Astrocyte (in vitro differentiated cells and primary cell): ENCODE measurements around the gene LCE2D.

Source experiments
- CTCF ChIP-seq: IDR thresholded peaks from 2 replicates; pipeline ENCODE4 v1.5.1; 2011; ENCODE audit warnings: low read depth, mild to moderate bottlenecking, inconsistent platforms, low read length, moderate library complexity; ENCODE audit not compliant: insufficient read depth
- EZH2 ChIP-seq: IDR thresholded peaks from 2 replicates; pipeline ENCODE4 v1.6.1; 2012; ENCODE audit warnings: mild to moderate bottlenecking, low read length, inconsistent platforms; ENCODE audit not compliant: insufficient read depth

DNA sequence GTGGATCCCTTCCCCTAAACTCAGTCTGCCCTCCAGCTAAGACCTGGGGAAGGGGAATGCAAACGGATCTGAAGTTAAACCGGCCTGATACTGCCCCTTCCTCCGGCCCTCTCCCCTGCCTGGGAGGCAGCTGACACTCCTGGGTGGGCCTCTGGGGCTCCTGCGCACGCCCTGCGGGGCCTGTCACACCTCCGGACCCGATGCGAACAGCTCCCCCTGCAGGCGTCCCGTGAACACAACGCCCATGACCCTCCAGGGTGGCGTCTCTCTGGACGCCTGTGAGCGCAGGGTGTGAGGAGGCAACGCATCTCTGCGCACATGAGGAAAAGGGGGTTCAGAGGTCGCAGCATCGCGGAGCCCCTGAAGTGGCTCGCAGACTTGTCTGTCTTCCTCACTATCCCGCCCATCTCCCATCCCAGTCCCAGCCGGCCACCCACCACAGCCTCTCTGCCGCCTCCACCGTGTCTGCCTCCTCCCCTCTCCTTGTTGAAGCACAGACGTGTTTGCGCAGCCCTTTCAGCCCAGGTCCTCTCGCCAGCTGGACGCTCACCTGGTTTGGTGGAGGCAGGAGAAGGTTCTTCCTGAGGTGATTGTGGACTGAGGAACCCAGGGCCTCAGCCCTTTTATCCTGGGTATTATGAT, 39.9 kb upstream of the LCE2D start:
- TF ChIP-seq EZH2 (no peak), CTCF (no peak)
